ENCODE results near the gene ANKRD33B. TPM values are rescaled to one million over a fixed set of nuclear protein-coding genes. Genes with fewer than 3 reads are reported as not detected.

The ANKRD33B gene
- total and polyA plus RNA-seq, 9 of the 15 experiments (the other 6 are each of a cell fraction or from before 2014, with no cell fraction given): 0.10 to 1.7 (median 0.40) TPM

GRCh38 chr5:10658265-10658664 is 94.4 kb downstream of the ANKRD33B start (continued):
- TF ChIP-seq ZBTB5 (IDR thresholded peaks at IDR 0.05): no peak
- TF ChIP-seq MXI1 (IDR thresholded peaks at IDR 0.05; ENCODE audit: low read depth, low read length): no peak
- peak; percentile 83 for TF ChIP-seq RBM25 (IDR thresholded peaks at IDR 0.05; ENCODE audit: low read depth, low read length, severe bottlenecking)
- 0 out of 2 replicates have a peak, but pooled peaks have one; percentile 24 for TF ChIP-seq BCOR (IDR thresholded peaks at IDR 0.05)
- no peak for TF ChIP-seq NR2C2 (CRISPR knock-in tag; IDR thresholded peaks at IDR 0.05)
- TF ChIP-seq NR2C2 (tag; IDR thresholded peaks at IDR 0.05): no peak
- no peak for TF ChIP-seq ZBTB11 (CRISPR knock-in tag; IDR thresholded peaks at IDR 0.05)

Data from K562 (cell line).